GDM1 (cell line): ENCODE measurements around the gene SLC36A3.
"Not testable (repeated sequence)": the region's sequence is repeated elsewhere in the genome, so short reads cannot be mapped to it uniquely, and the experiment has no call there.

ENCODE experiments used
- DNase-seq: peaks from one replicate; lab custom pipeline; 2025; lab: John Stamatoyannopoulos, UW

SLC36A3 gene

GRCh38 chr5:151238303-151238741, 65.2 kb downstream of the SLC36A3 start:
- no peak for DNase-seq

- DNase-seq, result no peak
Observed at GRCh38 chr5:151237685-151238084, 65.9 kb downstream of the SLC36A3 start.

- DNase-seq, result no peak
Observed at GRCh38 chr5:151236888-151237287, 66.7 kb downstream of the SLC36A3 start.

- not testable (repeated sequence) for DNase-seq
Observed at GRCh38 chr5:151235239-151235571, 68.4 kb downstream of the SLC36A3 start.

GRCh38 chr5:151234476-151235238, 68.9 kb downstream of the SLC36A3 start:
- no peak for DNase-seq

GRCh38 chr5:151233616-151234085, 69.9 kb downstream of the SLC36A3 start:
- DNase-seq, result no peak

- DNase-seq, result no peak
Observed at GRCh38 chr5:151231359-151231758, 72.2 kb downstream of the SLC36A3 start.

- no peak for DNase-seq
Observed at GRCh38 chr5:151230048-151230680, 73.4 kb downstream of the SLC36A3 start.

GRCh38 chr5:151228986-151229385, 74.6 kb downstream of the SLC36A3 start:
- DNase-seq, result no peak

- no peak for DNase-seq
Observed at GRCh38 chr5:151227918-151228447, 75.6 kb downstream of the SLC36A3 start.
